Activated CD8-positive, alpha-beta T cell treated with anti-CD3 and anti-CD28 coated beads, Interleukin-2, amount 10 ng/mL, durations not matched to agents 7 days and 5 days (primary cell): ENCODE measurements around the gene WWOX. TPM values are rescaled to one million over a fixed set of nuclear protein-coding genes. Genes with fewer than 3 reads are reported as not detected.

Experiments used
- ATAC-seq: fragments of 150-1000 bp; cut with Tn5 transposase; one replicate; pipeline ENCODE4 v1.10.0; 2021; ENCODE audit warnings: moderate library complexity
- CTCF ChIA-PET: fragments of 350-600 bp; sonication (Branson Sonifier 250); formaldehyde crosslinking; loops from one replicate; lab custom pipeline; 2021; ENCODE audit warnings: antibody characterized with exemption; lab: Charles Lee
- POLR2A ChIA-PET: fragments of 350-600 bp; sonication (Branson Sonifier 250); formaldehyde crosslinking; loops from one replicate; lab custom pipeline; 2021; ENCODE audit warnings: antibody characterized with exemption; lab: Charles Lee
- DNase-seq: peaks from one replicate; pipeline ENCODE4 v3.0.0-alpha.2; 2020
- H3K27ac Mint-ChIP-seq: one replicate; pipeline ENCODE4 v1.8.0; 2021; ENCODE audit warnings: mild to moderate bottlenecking, mixed read lengths
- H3K27me3 Mint-ChIP-seq: one replicate; pipeline ENCODE4 v1.8.0; 2021; ENCODE audit warnings: low read depth, mixed read lengths
- H3K36me3 Mint-ChIP-seq: one replicate; pipeline ENCODE4 v1.8.0; 2021; ENCODE audit warnings: low read depth, mixed read lengths
- H3K4me1 Mint-ChIP-seq: one replicate; pipeline ENCODE4 v1.8.0; 2021; ENCODE audit warnings: low read depth, mixed read lengths
- H3K4me3 Mint-ChIP-seq: one replicate; pipeline ENCODE4 v1.8.0; 2021; ENCODE audit warnings: mild to moderate bottlenecking, mixed read lengths
- H3K9me3 Mint-ChIP-seq: one replicate; pipeline ENCODE4 v1.8.0; 2022; ENCODE audit warnings: mixed read lengths; ENCODE audit not compliant: insufficient read depth
- total RNA-seq, 2 experiments: library from RNA; stranded (reverse); gene quantifications; one replicate each; pipeline ENCODE4 v1.2.3, GENCODE V29; 2021

Gene WWOX
- total RNA-seq, 2 experiments from 2014 or later: 34.4 to 34.9 TPM

GRCh38 chr16:78576941-78577340, 477.5 kb downstream of the WWOX start:
- Mint-ChIP-seq H3K27me3 (no peaks in the 10 kb centered on the region), H3K4me1 (no peaks in the 10 kb centered on the region), H3K4me3 (no peak overlapping the region), H3K36me3 (no peaks in the 10 kb centered on the region), H3K9me3 (no peaks in the 10 kb centered on the region), H3K27ac (no peak overlapping the region)
- ATAC-seq (no peak), DNase-seq (no peak)
- ChIA-PET CTCF (no interaction called here), POLR2A (interaction anchor here (0.6 kb wide), 1 partner anchor 76 kb away, joined by 3 read pairs; no protein-coding TSS in a partner anchor)

- Mint-ChIP-seq H3K36me3 (no peaks in the 10 kb centered on the region), H3K4me3 (no peak overlapping the region), H3K4me1 (no peaks in the 10 kb centered on the region), H3K27me3 (no peaks in the 10 kb centered on the region), H3K27ac (no peak overlapping the region), H3K9me3 (no peaks in the 10 kb centered on the region)
- ChIA-PET POLR2A (interaction anchor here (0.6 kb wide), 1 partner anchor 76 kb away, joined by 3 read pairs; no protein-coding TSS in a partner anchor), CTCF (no interaction called here)
- ATAC-seq: no peak
- DNase-seq: no peak
Observed at GRCh38 chr16:78577630-78578029, 478.2 kb downstream of the WWOX start.

GRCh38 chr16:78579020-78579419, 479.6 kb downstream of the WWOX start:
- Mint-ChIP-seq H3K9me3 (no peaks in the 10 kb centered on the region), H3K27ac (no peak overlapping the region), H3K4me1 (no peaks in the 10 kb centered on the region), H3K27me3 (no peaks in the 10 kb centered on the region), H3K4me3 (no peak overlapping the region), H3K36me3 (no peaks in the 10 kb centered on the region)
- ChIA-PET CTCF (no interaction called here), POLR2A (no interaction called here)
- no peak for ATAC-seq
- no peak for DNase-seq

GRCh38 chr16:78583441-78583840, 484.0 kb downstream of the WWOX start:
- no peaks in the 10 kb centered on the region for H3K9me3 Mint-ChIP-seq
- ATAC-seq: no peak
- H3K4me3 Mint-ChIP-seq: no peak overlapping the region
- DNase-seq: no peak
- no peaks in the 10 kb centered on the region for H3K4me1 Mint-ChIP-seq
- H3K27ac Mint-ChIP-seq: no peak overlapping the region
- ChIA-PET CTCF (no interaction called here), POLR2A (no interaction called here)
- no peaks in the 10 kb centered on the region for H3K36me3 Mint-ChIP-seq
- no peaks in the 10 kb centered on the region for H3K27me3 Mint-ChIP-seq

- Mint-ChIP-seq H3K36me3 (no peaks in the 10 kb centered on the region), H3K4me3 (no peak overlapping the region), H3K27ac (no peak overlapping the region), H3K9me3 (no peaks in the 10 kb centered on the region), H3K4me1 (no peaks in the 10 kb centered on the region), H3K27me3 (no peaks in the 10 kb centered on the region)
- CTCF ChIA-PET: no interaction called here
- DNase-seq: no peak
- no peak for ATAC-seq
- POLR2A ChIA-PET: no interaction called here
Observed at GRCh38 chr16:78584213-78584860, 484.9 kb downstream of the WWOX start.

- POLR2A ChIA-PET: no interaction called here
- DNase-seq: no peak
- CTCF ChIA-PET: no interaction called here
Observed at GRCh38 chr16:78584991-78585390, 485.5 kb downstream of the WWOX start.

GRCh38 chr16:78589331-78589730, 489.9 kb downstream of the WWOX start:
- no peaks in the 10 kb centered on the region for H3K4me1 Mint-ChIP-seq
- ChIA-PET POLR2A (no interaction called here), CTCF (no interaction called here)
- DNase-seq (no peak), ATAC-seq (no peak)
- no peak overlapping the region for H3K4me3 Mint-ChIP-seq
- H3K27me3 Mint-ChIP-seq: no peaks in the 10 kb centered on the region
- H3K27ac Mint-ChIP-seq: no peak overlapping the region
- no peaks in the 10 kb centered on the region for H3K9me3 Mint-ChIP-seq
- no peaks in the 10 kb centered on the region for H3K36me3 Mint-ChIP-seq

More at GRCh38 chr16:78584991-78585390, 485.5 kb downstream of the WWOX start:
- no peaks in the 10 kb centered on the region for H3K27me3 Mint-ChIP-seq
- no peaks in the 10 kb centered on the region for H3K36me3 Mint-ChIP-seq
- no peaks in the 10 kb centered on the region for H3K9me3 Mint-ChIP-seq
- no peaks in the 10 kb centered on the region for H3K4me1 Mint-ChIP-seq
- no peak for ATAC-seq
- H3K27ac Mint-ChIP-seq: no peak overlapping the region
- H3K4me3 Mint-ChIP-seq: no peak overlapping the region

- DNase-seq (no peak), ATAC-seq (no peak)
- no peak overlapping the region for H3K4me3 Mint-ChIP-seq
- H3K27me3 Mint-ChIP-seq: no peaks in the 10 kb centered on the region
- no peaks in the 10 kb centered on the region for H3K9me3 Mint-ChIP-seq
- CTCF ChIA-PET: no interaction called here
- POLR2A ChIA-PET: no interaction called here
- no peaks in the 10 kb centered on the region for H3K4me1 Mint-ChIP-seq
- no peak overlapping the region for H3K27ac Mint-ChIP-seq
- H3K36me3 Mint-ChIP-seq: no peaks in the 10 kb centered on the region
Observed at GRCh38 chr16:78591682-78592103, 492.2 kb downstream of the WWOX start.

- H3K36me3 Mint-ChIP-seq: no peaks in the 10 kb centered on the region
- ChIA-PET CTCF (no interaction called here), POLR2A (no interaction called here)
- H3K27ac Mint-ChIP-seq: no peak overlapping the region
- H3K4me3 Mint-ChIP-seq: no peak overlapping the region
- ATAC-seq (no peak), DNase-seq (no peak)
- no peaks in the 10 kb centered on the region for H3K27me3 Mint-ChIP-seq
- H3K9me3 Mint-ChIP-seq: no peaks in the 10 kb centered on the region
- H3K4me1 Mint-ChIP-seq: no peaks in the 10 kb centered on the region
Observed at GRCh38 chr16:78592111-78592510, 492.7 kb downstream of the WWOX start.

- H3K9me3 Mint-ChIP-seq: no peaks in the 10 kb centered on the region
- H3K4me3 Mint-ChIP-seq: no peak overlapping the region
- ATAC-seq (no peak), DNase-seq (no peak)
- H3K4me1 Mint-ChIP-seq: no peaks in the 10 kb centered on the region
- H3K36me3 Mint-ChIP-seq: no peaks in the 10 kb centered on the region
- POLR2A ChIA-PET: no interaction called here
- no peaks in the 10 kb centered on the region for H3K27me3 Mint-ChIP-seq
- CTCF ChIA-PET: no interaction called here
- H3K27ac Mint-ChIP-seq: no peak overlapping the region
Observed at GRCh38 chr16:78593352-78593751, 493.9 kb downstream of the WWOX start.

- H3K4me1 Mint-ChIP-seq: no peaks in the 10 kb centered on the region
- POLR2A ChIA-PET: no interaction called here
- H3K4me3 Mint-ChIP-seq: no peak overlapping the region
- DNase-seq: no peak
- CTCF ChIA-PET: no interaction called here
- ATAC-seq: no peak
- no peak overlapping the region for H3K27ac Mint-ChIP-seq
- no peaks in the 10 kb centered on the region for H3K36me3 Mint-ChIP-seq
- no peaks in the 10 kb centered on the region for H3K9me3 Mint-ChIP-seq
- no peaks in the 10 kb centered on the region for H3K27me3 Mint-ChIP-seq
Observed at GRCh38 chr16:78594191-78594590, 494.7 kb downstream of the WWOX start.

- ChIA-PET POLR2A (no interaction called here), CTCF (no interaction called here)
- DNase-seq (no peak), ATAC-seq (no peak)
- H3K4me1 Mint-ChIP-seq: no peaks in the 10 kb centered on the region
- no peak overlapping the region for H3K27ac Mint-ChIP-seq
- H3K9me3 Mint-ChIP-seq: no peaks in the 10 kb centered on the region
- H3K4me3 Mint-ChIP-seq: no peak overlapping the region
- no peaks in the 10 kb centered on the region for H3K36me3 Mint-ChIP-seq
- H3K27me3 Mint-ChIP-seq: no peaks in the 10 kb centered on the region
Observed at GRCh38 chr16:78596348-78596995, 497.0 kb downstream of the WWOX start.
